DMS79 treated with DMSO at 0.1 percent for 48 hours (cell line): ENCODE results near the gene HS2ST1.
A peak's percentile ranks its signal among the peaks of the same experiment; 100 is the strongest.
"Not testable (repeated sequence)": the region's sequence is repeated elsewhere in the genome, so short reads cannot be mapped to it uniquely, and the experiment has no call there.

Experiments used
- DNase-seq: peaks from one replicate; lab custom pipeline; 2025; lab: John Stamatoyannopoulos, UW

The HS2ST1 gene

GRCh38 chr1:86925742-86926141, 11.3 kb downstream of the HS2ST1 start:
- no peak for DNase-seq

GRCh38 chr1:86926883-86927282, 12.4 kb downstream of the HS2ST1 start:
- DNase-seq, result no peak

- DNase-seq, result no peak
Observed at GRCh38 chr1:86928819-86929218, 14.4 kb downstream of the HS2ST1 start.

- DNase-seq, result no peak
Observed at GRCh38 chr1:86933051-86933450, 18.6 kb downstream of the HS2ST1 start.

- DNase-seq, result peak; percentile 19
Observed at GRCh38 chr1:86933562-86934377, 19.3 kb downstream of the HS2ST1 start.

- DNase-seq, result no peak
Observed at GRCh38 chr1:86938450-86938849, 24.0 kb downstream of the HS2ST1 start.

- no peak for DNase-seq
Observed at GRCh38 chr1:86938855-86939254, 24.4 kb downstream of the HS2ST1 start.

- DNase-seq, result no peak
Observed at GRCh38 chr1:86939406-86939805, 25.0 kb downstream of the HS2ST1 start.

GRCh38 chr1:86940599-86940998, 26.2 kb downstream of the HS2ST1 start:
- DNase-seq, result no peak

GRCh38 chr1:86942042-86942441, 27.6 kb downstream of the HS2ST1 start:
- no peak for DNase-seq

GRCh38 chr1:86942743-86943142, 28.3 kb downstream of the HS2ST1 start:
- DNase-seq, result no peak

GRCh38 chr1:86948212-86948611, 33.8 kb downstream of the HS2ST1 start:
- DNase-seq, result no peak

- DNase-seq, result no peak
Observed at GRCh38 chr1:86950712-86951419, 36.4 kb downstream of the HS2ST1 start.

GRCh38 chr1:86951430-86951829, 37.0 kb downstream of the HS2ST1 start:
- DNase-seq, result no peak

GRCh38 chr1:86953167-86953566, 38.7 kb downstream of the HS2ST1 start:
- peak; percentile 48 for DNase-seq

GRCh38 chr1:86955678-86956077, 41.2 kb downstream of the HS2ST1 start:
- DNase-seq, result no peak

- DNase-seq, result no peak
Observed at GRCh38 chr1:86956221-86956620, 41.8 kb downstream of the HS2ST1 start.

GRCh38 chr1:86957221-86957620, 42.8 kb downstream of the HS2ST1 start:
- no peak for DNase-seq

- no peak for DNase-seq
Observed at GRCh38 chr1:86960548-86960947, 46.1 kb downstream of the HS2ST1 start.

- DNase-seq, result not testable (repeated sequence)
Observed at GRCh38 chr1:86963841-86964240, 49.4 kb downstream of the HS2ST1 start.

GRCh38 chr1:86965012-86965826, 50.8 kb downstream of the HS2ST1 start:
- DNase-seq, result no peak

- no peak for DNase-seq
Observed at GRCh38 chr1:86965827-86966182, 51.4 kb downstream of the HS2ST1 start.

GRCh38 chr1:86970938-86971337, 56.5 kb downstream of the HS2ST1 start:
- DNase-seq, result no peak
